PFSK-1 (cell line): ENCODE data around the gene LRRC4C.

Experiments
- FOXP2 ChIP-seq: optimal IDR thresholded peaks from 2 replicates; pipeline ENCODE3; 2011; ENCODE audit warnings: borderline replicate concordance, control low read depth, inconsistent platforms; ENCODE audit not compliant: insufficient read depth; ENCODE audit errors: extremely low read length, extremely low read depth
- POLR2AphosphoS5 ChIP-seq: IDR thresholded peaks from 2 replicates; pipeline ENCODE4 v1.6.1; 2012; ENCODE audit warnings: low read depth, mild to moderate bottlenecking, control low read depth, low read length, moderate library complexity
- SIN3A ChIP-seq: IDR thresholded peaks from 2 replicates; pipeline ENCODE4 v1.6.1; 2012; ENCODE audit warnings: mild to moderate bottlenecking, low read length, moderate library complexity, borderline replicate concordance; ENCODE audit not compliant: insufficient read depth
- TAF1 ChIP-seq: IDR thresholded peaks from 2 replicates; pipeline ENCODE4 v1.6.1; 2012; ENCODE audit warnings: low read length, control low read depth, borderline replicate concordance; ENCODE audit not compliant: insufficient read depth
- TF ChIP-seq, protein P1 (sequence below), 2 experiments: IDR thresholded peaks; 2 replicates each; pipeline versions ENCODE4 v1.6.1 to v1.8.0; 2011 to 2012; ENCODE audit warnings: low read depth in 2 of 2, low read length in 2 of 2, control low read depth in 1 of 2, inconsistent platforms in 1 of 2, mild to moderate bottlenecking in 1 of 2, moderate library complexity in 1 of 2; ENCODE audit not compliant: insufficient read depth in 1 of 2

LRRC4C gene

GRCh38 chr11:40380835-40381234, 1078.6 kb downstream of the LRRC4C start:
- TF ChIP-seq POLR2AphosphoS5 (no peak), FOXP2 (no peak), SIN3A (no peak)
- TF ChIP-seq, protein P1, sequence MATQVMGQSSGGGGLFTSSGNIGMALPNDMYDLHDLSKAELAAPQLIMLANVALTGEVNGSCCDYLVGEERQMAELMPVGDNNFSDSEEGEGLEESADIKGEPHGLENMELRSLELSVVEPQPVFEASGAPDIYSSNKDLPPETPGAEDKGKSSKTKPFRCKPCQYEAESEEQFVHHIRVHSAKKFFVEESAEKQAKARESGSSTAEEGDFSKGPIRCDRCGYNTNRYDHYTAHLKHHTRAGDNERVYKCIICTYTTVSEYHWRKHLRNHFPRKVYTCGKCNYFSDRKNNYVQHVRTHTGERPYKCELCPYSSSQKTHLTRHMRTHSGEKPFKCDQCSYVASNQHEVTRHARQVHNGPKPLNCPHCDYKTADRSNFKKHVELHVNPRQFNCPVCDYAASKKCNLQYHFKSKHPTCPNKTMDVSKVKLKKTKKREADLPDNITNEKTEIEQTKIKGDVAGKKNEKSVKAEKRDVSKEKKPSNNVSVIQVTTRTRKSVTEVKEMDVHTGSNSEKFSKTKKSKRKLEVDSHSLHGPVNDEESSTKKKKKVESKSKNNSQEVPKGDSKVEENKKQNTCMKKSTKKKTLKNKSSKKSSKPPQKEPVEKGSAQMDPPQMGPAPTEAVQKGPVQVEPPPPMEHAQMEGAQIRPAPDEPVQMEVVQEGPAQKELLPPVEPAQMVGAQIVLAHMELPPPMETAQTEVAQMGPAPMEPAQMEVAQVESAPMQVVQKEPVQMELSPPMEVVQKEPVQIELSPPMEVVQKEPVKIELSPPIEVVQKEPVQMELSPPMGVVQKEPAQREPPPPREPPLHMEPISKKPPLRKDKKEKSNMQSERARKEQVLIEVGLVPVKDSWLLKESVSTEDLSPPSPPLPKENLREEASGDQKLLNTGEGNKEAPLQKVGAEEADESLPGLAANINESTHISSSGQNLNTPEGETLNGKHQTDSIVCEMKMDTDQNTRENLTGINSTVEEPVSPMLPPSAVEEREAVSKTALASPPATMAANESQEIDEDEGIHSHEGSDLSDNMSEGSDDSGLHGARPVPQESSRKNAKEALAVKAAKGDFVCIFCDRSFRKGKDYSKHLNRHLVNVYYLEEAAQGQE (IDR thresholded peaks at IDR 0.05; ENCODE audit: insufficient read depth in 1 of 2, low read depth in 2 of 2, low read length in 2 of 2): no peak

DNA sequence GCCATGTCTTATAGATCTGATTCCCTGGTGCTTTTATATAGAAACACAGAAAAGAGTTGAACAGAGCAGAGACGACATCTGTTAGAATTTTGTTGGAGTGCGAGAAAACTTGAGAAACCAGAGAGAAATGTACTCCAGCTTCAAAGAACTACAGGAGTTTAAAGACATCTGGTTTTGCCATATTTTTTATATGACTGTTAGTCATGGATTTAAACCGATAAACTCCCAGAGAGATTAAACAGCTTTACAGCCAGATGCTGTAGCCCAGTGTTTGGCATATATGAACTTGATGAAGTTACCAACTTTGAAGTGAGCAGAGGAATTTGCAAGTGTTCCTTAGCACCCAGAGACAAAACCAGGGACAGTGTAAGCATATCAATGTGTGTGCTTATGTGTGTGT, 1083.1 kb downstream of the LRRC4C start:
- TF ChIP-seq, protein P1 (IDR thresholded peaks at IDR 0.05; ENCODE audit: insufficient read depth in 1 of 2, low read depth in 2 of 2, low read length in 2 of 2): no peak
- TF ChIP-seq SIN3A (no peak), POLR2AphosphoS5 (no peak), FOXP2 (no peak), TAF1 (no peak)

DNA sequence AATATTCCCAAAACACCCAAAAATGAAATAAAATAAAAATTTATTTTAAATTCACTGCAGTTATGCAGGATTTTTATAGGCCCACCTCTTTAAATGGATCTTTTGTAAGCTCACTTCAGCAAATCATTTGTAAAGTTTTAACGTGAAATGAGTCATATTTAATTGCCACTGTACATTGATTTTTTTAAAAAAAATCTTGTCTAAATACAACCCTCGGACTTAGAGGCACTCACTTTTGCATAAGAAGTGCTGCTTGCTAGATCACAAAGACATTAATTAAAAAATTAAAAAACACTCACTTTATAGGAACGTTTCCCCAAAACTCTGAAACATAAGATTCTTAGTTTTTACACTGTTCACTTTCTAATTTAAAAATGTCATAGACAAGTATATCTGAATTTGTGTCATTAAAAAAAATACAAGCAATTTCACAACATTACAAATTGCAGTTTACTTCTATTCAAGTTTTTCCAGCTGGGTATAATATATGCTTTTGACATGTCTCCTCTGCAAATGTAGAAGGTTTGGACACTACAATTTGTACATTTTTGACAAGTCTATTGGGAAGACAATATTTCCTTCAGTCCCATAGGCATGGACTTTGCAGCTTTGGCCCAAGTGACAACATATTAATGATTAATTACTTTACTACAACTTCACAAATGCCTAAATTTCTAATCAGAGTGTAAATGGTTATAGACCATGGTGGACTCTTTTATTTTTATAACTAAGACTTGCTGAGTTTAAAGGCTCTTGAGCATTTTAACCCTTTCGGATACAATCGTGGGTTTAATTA, 1088.4 kb downstream of the LRRC4C start:
- TF ChIP-seq FOXP2: no peak
- no peak for TF ChIP-seq SIN3A
- TF ChIP-seq, protein P1 (IDR thresholded peaks at IDR 0.05; ENCODE audit: insufficient read depth in 1 of 2, low read depth in 2 of 2, low read length in 2 of 2): no peak
- no peak for TF ChIP-seq POLR2AphosphoS5
- no peak for TF ChIP-seq TAF1

GRCh38 chr11:40360206-40360798, 1099.2 kb downstream of the LRRC4C start:
- TF ChIP-seq, protein P1 (IDR thresholded peaks at IDR 0.05; ENCODE audit: insufficient read depth in 1 of 2, low read depth in 2 of 2, low read length in 2 of 2): no peak
- TF ChIP-seq SIN3A (no peak), TAF1 (no peak), FOXP2 (no peak), POLR2AphosphoS5 (no peak)

- no peak for TF ChIP-seq POLR2AphosphoS5
- no peak for TF ChIP-seq FOXP2
- no peak for TF ChIP-seq SIN3A
- TF ChIP-seq, protein P1 (IDR thresholded peaks at IDR 0.05; ENCODE audit: insufficient read depth in 1 of 2, low read depth in 2 of 2, low read length in 2 of 2): no peak
- no peak for TF ChIP-seq TAF1
Observed at GRCh38 chr11:40354121-40354520, 1105.3 kb downstream of the LRRC4C start.
